GM12891 (cell line): ENCODE data around the gene LCMT2.
"Not testable (repeated sequence)": the region's sequence is repeated elsewhere in the genome, so short reads cannot be mapped to it uniquely, and the experiment has no call there.

Experiments
- DNase-seq: peaks from one replicate; pipeline ENCODE4 v3.0.0; 2011; ENCODE audit warnings: low spot score; ENCODE audit not compliant: insufficient read length
- FAIRE-seq: peaks from 2 replicates; lab custom pipeline; 2011; peaks lifted over from hg19 to GRCh38; lab: Jason Lieb, UNC
- PAX5 ChIP-seq: IDR thresholded peaks from 2 replicates; pipeline ENCODE4 v1.6.1; 2011; ENCODE audit warnings: low read length, moderate library complexity, mild to moderate bottlenecking; ENCODE audit not compliant: insufficient read depth, severe bottlenecking
- POLR2A ChIP-seq: IDR thresholded peaks from 2 replicates; pipeline ENCODE4 v1.6.1; 2011; ENCODE audit warnings: low read depth, low read length, control low read depth
- POLR2AphosphoS5 ChIP-seq: IDR thresholded peaks from 2 replicates; pipeline ENCODE4 v1.6.1; 2011; ENCODE audit warnings: low read depth, low read length, control low read depth
- POU2F2 ChIP-seq: IDR thresholded peaks from 2 replicates; pipeline ENCODE4 v1.6.1; 2011; ENCODE audit warnings: low read depth, mild to moderate bottlenecking, control low read depth, low read length, moderate library complexity
- SPI1 ChIP-seq: IDR thresholded peaks from 2 replicates; pipeline ENCODE4 v1.6.1; 2011; ENCODE audit warnings: low read depth, low read length, control low read depth
- TAF1 ChIP-seq: IDR thresholded peaks from 2 replicates; pipeline ENCODE4 v1.6.1; 2011; ENCODE audit warnings: low read depth, low read length, control low read depth

Gene LCMT2

GRCh38 chr15:43292375-43293078 is 37.8 kb downstream of the LCMT2 start:
- FAIRE-seq, result no peak
- TF ChIP-seq POU2F2 (no peak), PAX5 (no peak), POLR2A (no peak), TAF1 (no peak), POLR2AphosphoS5 (no peak), SPI1 (no peak)
- DNase-seq, result no peak

GRCh38 chr15:43289656-43290055 is 40.7 kb downstream of the LCMT2 start:
- not testable (repeated sequence) for DNase-seq, FAIRE-seq

GRCh38 chr15:43287254-43287653 is 43.1 kb downstream of the LCMT2 start:
- FAIRE-seq (no peak), DNase-seq (no peak)

GRCh38 chr15:43286074-43286473 is 44.3 kb downstream of the LCMT2 start:
- TF ChIP-seq POLR2AphosphoS5 (no peak), PAX5 (no peak), TAF1 (no peak), POU2F2 (no peak), SPI1 (no peak), POLR2A (no peak)
- DNase-seq (no peak), FAIRE-seq (no peak)

More at GRCh38 chr15:43287254-43287653, 43.1 kb downstream of the LCMT2 start:
- no peak for TF ChIP-seq TAF1
- TF ChIP-seq POLR2A, result no peak
- TF ChIP-seq POU2F2, result no peak
- no peak for TF ChIP-seq SPI1
- no peak for TF ChIP-seq PAX5
- TF ChIP-seq POLR2AphosphoS5, result no peak

GRCh38 chr15:43285609-43286037 is 44.8 kb downstream of the LCMT2 start:
- peak; percentile 42; the same call in 1 of the 2 replicates for TF ChIP-seq SPI1
- TF ChIP-seq TAF1, result no peak
- peak; percentile 78 for FAIRE-seq
- peak; percentile 51 for DNase-seq

GRCh38 chr15:43283526-43283925 is 46.8 kb downstream of the LCMT2 start:
- no peak for TF ChIP-seq SPI1
- no peak for TF ChIP-seq TAF1
- no peak for TF ChIP-seq POLR2A
- TF ChIP-seq POU2F2, result no peak
- TF ChIP-seq POLR2AphosphoS5, result no peak
- no peak for TF ChIP-seq PAX5
- FAIRE-seq, result no peak
- no peak for DNase-seq

GRCh38 chr15:43281926-43282602 is 48.3 kb downstream of the LCMT2 start:
- TF ChIP-seq POLR2A (no peak), POLR2AphosphoS5 (no peak), PAX5 (no peak), SPI1 (no peak), TAF1 (no peak), POU2F2 (no peak)
- DNase-seq (no peak), FAIRE-seq (no peak)

GRCh38 chr15:43280996-43281395 is 49.4 kb downstream of the LCMT2 start:
- TF ChIP-seq TAF1 (no peak), SPI1 (no peak), POU2F2 (no peak), POLR2A (no peak), PAX5 (no peak), POLR2AphosphoS5 (no peak)
- DNase-seq (no peak), FAIRE-seq (no peak)

- TF ChIP-seq TAF1, result no peak
- no peak for TF ChIP-seq PAX5
- TF ChIP-seq POLR2A, result no peak
- TF ChIP-seq POLR2AphosphoS5, result no peak
- no peak for TF ChIP-seq SPI1
- no peak for TF ChIP-seq POU2F2
- DNase-seq (no peak), FAIRE-seq (no peak)
Observed at GRCh38 chr15:43279496-43279895, 50.9 kb downstream of the LCMT2 start.
